Testis (tissue), 2 donors: ENCODE results near the gene HPS3.

Experiments
- POLR2A ChIP-seq: fragments of 450-650 bp; IDR thresholded peaks from one replicate; pipeline ENCODE4 v1.6.1; 2017; ENCODE audit warnings: antibody characterized with exemption, mild to moderate bottlenecking, moderate library complexity
- TF ChIP-seq, protein P1 (sequence below), 3 experiments: fragments of 450-650 bp in 2 of 3; fragments of 200-600 bp in 1 of 3; sonication (generic) in 1 of 3; IDR thresholded peaks; one replicate each; pipeline ENCODE4 v1.5.1; 2016 to 2019; ENCODE audit warnings: antibody characterized with exemption in 3 of 3, mild to moderate bottlenecking in 2 of 3, moderate library complexity in 1 of 3

DNA sequence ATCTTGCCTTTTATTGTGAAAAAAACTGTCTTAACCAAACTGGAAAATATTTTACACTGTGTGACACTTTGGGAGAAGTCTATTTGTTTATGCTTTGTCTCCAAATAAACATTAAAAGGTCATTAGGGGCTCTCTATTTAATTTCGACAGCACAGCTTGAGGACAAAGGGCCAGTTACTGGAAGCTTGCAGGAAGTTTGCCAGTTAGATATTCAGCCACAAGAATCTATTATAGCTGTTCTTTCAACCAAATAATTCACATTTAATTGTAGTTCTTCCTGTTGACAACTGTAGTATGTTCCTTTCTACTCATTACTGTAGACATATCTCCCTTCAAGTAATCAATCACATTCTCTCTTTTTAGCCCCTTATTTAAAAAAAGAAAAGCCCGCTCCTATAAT is 86.1 kb downstream of the HPS3 start:
- TF ChIP-seq, protein P1, sequence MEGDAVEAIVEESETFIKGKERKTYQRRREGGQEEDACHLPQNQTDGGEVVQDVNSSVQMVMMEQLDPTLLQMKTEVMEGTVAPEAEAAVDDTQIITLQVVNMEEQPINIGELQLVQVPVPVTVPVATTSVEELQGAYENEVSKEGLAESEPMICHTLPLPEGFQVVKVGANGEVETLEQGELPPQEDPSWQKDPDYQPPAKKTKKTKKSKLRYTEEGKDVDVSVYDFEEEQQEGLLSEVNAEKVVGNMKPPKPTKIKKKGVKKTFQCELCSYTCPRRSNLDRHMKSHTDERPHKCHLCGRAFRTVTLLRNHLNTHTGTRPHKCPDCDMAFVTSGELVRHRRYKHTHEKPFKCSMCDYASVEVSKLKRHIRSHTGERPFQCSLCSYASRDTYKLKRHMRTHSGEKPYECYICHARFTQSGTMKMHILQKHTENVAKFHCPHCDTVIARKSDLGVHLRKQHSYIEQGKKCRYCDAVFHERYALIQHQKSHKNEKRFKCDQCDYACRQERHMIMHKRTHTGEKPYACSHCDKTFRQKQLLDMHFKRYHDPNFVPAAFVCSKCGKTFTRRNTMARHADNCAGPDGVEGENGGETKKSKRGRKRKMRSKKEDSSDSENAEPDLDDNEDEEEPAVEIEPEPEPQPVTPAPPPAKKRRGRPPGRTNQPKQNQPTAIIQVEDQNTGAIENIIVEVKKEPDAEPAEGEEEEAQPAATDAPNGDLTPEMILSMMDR (IDR thresholded peaks at IDR 0.05): no peak
- no peak for TF ChIP-seq POLR2A
